GM19455 (cell line): Measurements from ENCODE around the gene RFX3.
"Not testable (repeated sequence)": the region's sequence is repeated elsewhere in the genome, so short reads cannot be mapped to it uniquely, and the experiment has no call there.

ENCODE experiments used
- ATAC-seq: cut with Tn5 transposase; IDR thresholded peaks from one replicate; pipeline ENCODE4 v1.9.1; 2021; ENCODE audit not compliant: unreplicated experiment

RFX3 gene

DNA sequence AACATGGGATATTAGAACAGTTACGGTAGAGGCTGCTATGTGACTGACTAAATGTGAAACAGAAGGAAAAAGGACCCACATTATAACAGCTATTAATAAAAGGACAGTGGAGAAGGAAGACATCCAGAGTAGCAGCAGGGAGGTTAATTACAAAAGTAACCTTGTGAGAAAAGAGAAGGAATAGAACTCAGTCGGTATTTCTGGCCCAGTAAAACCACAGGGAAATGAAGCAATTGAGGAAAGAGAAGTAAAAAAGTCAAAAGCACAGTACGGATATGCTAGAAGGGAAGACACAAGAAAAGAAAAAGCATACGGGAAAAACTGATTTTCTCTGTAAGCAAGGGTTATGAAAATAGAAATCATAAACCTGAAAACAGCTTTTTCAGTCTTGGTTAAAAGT lies 164.7 kb downstream of the RFX3 start:
- ATAC-seq = no peak

DNA sequence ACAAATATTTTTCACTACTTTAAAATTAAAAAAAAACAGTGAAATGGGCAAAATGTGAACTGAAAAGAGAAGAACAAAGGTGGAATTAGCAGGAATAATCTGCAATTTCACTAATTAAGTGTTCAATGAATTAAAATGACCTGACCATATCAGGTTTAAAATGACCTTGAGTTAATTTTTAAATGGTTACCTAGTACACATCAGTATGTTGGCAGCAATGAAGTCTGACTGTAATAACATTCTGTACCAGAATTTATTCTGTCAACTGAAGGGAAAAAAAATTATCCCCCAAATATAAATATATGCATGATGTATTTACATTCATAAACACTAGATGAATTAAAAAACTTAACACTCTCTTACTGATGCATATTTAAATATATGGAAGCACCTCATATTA lies 165.6 kb downstream of the RFX3 start:
- no peak for ATAC-seq

DNA sequence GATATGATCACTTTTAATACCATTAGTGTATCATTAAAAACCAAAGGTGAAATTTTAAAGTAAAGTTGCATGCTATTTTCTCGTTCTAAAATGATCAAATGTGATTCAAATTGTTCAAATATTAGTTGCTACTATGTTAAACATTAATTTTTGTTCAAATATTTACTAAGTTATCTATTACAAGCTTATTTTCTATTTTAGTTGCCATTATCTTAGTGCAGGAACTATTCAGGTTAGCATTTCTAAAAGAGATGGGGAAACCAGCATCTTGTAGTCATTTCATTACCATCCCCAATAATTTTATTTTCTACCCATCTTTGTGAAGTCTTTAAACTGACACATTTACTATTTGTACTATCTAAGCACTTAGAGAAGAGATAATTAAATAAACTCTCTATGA lies 166.0 kb downstream of the RFX3 start:
- no peak for ATAC-seq

DNA sequence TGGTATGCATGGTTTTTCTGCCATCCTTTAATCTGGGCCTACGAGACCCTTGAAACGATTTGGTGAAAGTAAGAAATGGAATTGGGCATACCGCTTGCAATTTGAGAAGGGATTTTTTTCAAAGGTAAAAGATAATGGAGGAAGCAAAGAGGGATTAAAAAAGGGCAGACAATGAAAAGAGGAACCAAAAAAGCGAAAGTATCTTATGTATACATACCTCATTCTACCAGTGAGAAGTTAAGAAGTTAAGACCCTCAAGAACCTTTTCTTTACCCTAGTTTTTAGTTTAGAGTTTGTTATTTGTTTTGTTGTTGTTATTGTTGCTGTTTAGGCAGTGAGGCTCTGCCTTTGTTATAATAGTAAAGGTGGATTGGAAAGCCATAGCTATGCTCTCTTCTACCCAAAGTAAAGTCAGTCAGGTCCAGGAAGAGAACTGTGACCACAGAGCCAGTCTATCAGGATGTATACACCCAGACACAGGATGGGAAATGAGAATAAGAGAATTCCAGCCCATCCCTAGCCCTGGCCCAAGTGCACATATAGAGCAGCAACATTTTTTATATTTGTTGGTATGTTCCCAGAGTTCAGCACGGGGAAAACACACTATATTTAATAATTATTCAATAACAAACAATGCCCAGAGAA lies 166.6 kb downstream of the RFX3 start:
- ATAC-seq = no peak

DNA sequence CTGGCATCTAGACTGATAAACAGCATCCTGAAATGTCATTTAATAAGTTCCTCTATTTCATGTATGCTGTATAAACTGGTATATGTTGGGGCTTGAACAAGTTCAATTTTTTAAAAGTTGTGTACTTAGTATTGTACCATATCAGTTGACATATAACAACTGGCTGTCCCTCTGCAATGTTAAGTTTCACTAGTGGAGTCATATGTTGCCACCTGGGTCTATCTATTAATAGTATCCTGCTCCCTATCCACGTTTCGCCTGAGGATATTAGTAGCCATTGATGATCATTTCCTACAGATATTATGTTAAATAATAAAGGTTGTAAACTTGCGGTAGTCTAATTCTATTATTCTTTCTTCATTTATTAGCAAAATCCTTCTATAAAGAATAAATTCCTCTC lies 177.6 kb downstream of the RFX3 start:
- no peak for ATAC-seq

DNA sequence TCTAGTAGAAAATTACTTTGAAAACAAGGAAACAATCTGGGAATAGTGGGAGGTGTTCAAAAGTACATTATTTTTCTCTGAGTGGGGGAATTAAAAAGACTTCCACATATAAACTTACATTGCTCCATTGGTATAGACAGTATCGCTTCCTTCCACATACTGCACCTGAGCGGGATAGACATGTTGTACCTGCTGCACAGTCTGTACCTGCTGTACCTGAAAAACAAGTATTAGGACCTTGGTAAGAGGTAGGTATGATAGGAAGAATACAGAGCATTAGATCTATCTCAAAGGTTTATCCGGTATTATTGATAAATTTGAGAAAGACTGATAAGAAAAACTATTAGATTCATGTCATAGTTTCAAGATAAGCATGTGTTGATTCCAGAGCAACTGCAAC lies 179.3 kb downstream of the RFX3 start:
- ATAC-seq = no peak

DNA sequence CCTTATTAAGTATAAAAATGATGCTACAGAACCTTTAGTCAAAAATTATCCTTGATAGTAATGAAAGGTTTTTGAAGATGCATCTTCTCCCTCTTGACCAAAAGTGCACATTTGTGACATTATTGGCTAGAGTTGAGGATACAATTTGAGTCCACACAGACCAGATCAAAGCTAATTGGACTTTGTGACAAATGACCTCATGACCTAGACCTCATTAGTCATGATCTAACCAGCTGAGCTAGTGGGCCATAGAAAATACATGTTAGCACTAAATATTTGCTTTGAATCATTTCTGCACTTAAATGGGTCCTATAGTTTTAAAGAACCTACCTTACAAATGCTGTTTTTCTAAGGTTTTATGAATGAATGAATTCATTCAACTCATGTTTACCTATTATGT lies 182.1 kb downstream of the RFX3 start:
- no peak for ATAC-seq

DNA sequence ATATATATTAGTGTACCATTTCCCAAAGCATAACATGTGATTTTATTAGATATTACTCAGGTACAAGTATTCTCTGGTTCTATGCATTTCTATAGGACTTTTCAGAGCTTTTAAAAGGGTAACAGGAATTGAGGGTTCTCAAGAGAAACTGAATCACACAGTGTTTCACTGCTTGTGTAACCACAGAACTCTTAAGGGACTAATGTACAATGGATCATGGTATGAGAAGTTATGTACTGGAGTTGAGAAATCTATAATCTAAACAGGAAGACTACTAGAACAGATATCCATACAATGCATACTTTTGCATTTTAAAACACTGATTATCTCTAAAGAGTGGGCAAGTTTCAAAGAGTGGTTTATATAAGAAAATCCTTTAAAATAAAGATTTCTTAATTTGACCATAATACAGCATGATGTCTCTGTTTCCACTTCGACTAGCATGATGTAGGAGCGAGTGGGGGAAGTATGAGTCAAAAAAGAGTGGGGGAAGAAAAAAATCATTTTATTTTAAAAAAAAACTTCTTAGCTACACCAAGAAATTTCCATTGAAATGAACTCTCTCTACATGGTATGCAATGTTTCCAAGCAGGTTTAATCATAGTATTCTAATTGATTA lies 183.5 kb downstream of the RFX3 start:
- no peak for ATAC-seq

DNA sequence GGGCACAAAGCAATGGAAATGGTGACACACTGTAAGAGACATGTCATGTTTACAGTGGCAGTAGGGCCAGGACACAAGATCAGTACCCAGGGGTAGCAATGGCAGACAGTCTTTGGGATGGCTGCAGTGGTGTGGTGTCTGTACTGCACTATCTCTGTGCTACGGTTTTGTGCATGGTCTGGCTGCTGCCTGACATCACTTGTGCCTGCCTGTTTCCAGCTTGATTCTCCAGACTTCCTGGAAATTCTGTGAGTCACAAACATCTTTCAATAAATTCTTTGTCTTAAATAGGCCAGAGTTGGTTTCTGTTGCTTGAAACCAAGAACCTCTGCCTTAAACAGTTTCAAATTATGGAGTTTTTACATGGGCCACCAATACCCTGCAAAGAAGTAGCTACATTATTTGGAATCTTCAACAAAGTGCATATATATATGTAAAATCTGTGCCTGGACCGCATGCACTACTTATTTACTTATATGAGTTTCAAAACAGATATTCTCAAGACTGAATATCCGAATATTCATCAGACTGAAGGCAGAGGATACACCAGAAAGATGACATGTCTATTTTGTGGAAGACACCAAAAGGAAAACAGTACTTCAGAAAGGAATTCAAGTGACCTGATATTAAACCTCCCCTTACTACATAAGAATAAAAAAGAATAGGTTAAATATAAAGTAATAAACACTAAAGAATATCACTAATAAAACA lies 188.1 kb downstream of the RFX3 start:
- no peak for ATAC-seq

DNA sequence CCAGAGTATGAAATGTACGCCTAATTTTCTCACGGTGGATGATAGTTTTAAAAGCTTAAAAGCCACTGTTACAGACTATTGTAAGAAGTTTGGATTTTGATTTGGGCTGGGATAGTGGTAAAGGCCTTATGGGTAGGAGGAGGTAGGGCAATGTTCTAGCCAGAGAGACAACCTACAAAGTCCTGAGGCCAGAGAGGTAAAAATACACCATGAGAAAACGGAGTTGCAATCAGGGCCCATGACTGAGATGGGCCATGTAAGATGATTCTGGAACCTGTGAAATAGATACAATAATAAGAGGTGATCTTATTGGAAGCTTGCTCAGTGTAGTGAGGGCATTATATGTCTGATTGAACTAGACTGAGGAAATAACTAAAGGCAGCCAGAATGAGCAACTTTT lies 188.8 kb downstream of the RFX3 start:
- no peak for ATAC-seq

DNA sequence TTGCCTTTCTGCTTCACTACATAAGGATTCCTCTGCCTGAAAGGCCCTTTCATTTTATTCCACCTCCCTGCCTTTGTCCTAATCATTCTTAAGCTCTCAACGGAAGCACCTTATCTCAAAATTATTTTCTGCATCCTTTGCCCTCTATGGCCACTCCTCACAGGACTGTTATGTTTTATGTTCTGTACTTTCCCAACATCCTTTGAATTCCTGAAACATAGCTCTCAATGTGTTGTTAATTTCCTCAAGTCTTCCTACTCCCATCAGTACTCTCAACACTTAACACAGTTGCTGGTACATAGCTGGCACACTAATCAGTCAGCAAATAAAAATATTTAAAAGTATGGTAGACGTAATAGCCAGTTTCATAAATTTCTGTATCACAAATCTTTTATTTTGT lies 193.0 kb downstream of the RFX3 start:
- no peak for ATAC-seq

DNA sequence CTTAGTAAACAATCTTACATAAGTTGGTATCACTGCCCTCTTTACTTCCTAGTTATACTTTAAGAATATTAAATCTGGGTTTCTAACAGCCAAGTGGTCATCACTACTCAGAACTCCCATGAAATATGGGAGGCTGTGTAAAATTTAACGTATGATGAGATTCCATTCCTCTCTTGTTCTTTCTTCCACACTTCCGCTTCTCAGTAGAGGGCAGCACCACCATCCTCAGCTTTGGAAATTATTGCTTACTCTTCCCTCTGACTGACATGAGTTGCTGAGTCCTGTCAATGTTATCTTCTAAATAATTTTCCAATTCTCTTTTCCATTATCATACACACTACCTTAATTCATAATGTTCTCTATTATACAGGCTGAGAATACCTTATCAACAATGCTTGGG lies 194.0 kb downstream of the RFX3 start:
- ATAC-seq = no peak

DNA sequence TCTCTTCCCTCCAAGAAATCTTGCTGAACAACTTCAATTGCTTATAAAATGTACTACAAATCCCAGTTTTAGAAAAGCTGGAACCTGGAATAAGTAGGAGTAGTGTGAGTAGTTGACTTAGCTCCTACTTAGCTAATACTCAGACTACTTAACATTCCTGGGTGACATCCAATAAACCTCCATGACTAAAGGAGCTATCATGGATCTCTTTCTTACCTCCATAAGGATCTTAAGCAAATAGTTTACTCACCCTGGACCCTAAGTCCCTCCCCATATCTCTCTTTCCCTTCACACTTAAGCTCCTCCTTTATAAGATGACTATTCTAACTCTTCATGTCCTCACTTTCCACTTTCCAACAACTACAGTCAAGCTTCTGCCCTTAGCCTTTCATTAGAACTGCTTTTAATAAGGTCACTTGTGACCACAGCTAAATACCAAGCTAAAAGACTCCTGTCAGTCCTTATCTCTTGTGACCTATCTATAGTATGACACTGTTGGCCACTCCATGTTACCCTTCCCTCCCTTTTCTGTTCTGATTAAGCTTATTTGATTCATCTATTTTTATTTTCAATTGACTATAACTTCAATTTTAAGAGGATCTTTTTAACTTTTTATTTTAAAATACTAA lies 194.9 kb downstream of the RFX3 start:
- ATAC-seq = no peak

DNA sequence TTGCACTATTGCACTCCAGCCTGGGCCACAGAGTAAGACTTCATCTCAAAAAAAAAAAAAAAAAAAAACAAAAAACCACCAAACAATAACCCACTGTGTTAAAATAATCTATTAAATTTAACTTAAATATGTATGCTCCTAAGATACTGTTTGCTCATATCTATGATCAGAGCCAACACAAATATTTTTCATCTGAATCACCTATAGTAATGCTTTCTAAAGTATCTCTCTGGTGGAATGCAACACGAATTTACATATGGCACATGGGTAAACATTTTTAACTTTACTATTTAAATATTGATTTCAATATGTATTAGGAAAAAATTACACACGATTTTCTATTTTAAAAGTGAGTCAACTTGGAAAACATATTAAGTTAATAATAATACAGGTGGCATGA lies 196.4 kb downstream of the RFX3 start:
- no peak for ATAC-seq

DNA sequence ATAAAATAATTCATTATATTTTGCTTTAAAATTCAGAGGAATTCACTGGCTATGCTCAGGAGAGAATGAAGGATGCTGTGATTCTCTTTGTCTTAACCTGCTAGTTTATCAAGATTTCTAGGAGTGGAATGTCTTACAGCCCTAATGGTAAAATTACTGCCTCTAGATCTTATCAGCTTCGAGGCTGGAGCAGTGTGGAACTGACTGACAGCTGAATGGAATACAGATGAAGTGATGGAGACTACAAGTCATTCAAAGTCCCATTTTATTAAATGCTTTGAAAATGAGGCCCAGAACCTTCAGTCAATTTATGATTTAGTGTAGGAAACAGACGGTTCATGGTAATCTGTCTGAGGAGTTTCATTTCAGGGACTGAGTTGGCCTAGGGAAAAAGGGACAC lies 202.1 kb downstream of the RFX3 start:
- no peak for ATAC-seq

DNA sequence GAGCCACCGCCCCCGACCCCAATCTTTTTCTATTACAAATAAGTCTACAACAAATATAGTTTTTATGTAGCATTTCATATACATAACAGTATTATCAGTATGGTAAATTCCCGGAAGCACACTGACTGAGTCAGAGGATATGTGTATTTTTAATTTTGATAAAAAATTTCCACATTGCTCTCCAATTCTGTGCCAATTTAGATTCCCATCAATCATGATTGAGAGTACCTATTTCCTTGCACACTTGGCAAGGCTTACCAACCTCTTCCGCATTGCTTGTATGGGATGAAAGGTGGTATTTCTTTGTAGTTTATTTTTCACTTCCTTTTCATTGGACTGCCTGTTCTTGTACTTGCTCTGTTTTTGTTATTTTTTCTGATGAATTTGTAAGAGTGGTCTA lies 204.6 kb downstream of the RFX3 start:
- ATAC-seq = no peak

DNA sequence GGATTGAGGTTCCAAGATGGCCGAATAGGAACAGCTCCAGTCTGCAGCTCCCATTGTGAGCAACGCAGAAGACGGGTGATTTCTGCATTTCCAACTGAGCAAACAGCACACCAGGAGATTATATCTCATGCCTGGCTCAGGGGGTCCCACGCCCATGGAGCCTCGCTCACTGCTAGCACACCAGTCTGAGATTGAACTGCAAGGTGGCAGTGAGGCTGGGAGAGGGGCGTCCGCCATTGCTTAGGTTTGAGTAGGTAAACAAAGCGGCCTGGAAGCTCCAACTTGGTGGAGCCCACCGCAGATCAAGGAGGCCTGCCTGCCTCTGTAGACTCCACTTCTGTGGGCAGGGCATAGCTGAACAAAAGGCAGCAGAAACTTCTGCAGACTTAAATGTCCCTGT lies 213.2 kb downstream of the RFX3 start:
- not testable (repeated sequence) for ATAC-seq

DNA sequence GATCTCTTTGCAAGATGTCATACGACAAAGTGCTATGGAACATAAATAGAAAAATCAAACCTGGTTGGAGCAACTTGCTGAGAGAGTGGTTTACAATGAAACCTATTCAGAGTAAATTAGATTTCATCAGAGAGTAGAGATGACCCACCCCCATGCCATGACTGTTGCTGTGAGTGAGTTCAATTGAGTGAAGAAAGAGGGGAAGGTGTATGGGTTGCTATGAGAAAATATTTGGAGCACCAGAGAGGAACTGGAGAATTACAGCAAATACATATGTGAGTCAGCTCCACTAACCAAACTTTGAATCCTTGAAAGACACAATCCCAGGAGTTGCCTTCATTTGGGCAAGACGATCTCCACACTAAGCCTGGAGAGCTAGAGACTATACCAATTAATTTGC lies 217.2 kb downstream of the RFX3 start:
- no peak for ATAC-seq

DNA sequence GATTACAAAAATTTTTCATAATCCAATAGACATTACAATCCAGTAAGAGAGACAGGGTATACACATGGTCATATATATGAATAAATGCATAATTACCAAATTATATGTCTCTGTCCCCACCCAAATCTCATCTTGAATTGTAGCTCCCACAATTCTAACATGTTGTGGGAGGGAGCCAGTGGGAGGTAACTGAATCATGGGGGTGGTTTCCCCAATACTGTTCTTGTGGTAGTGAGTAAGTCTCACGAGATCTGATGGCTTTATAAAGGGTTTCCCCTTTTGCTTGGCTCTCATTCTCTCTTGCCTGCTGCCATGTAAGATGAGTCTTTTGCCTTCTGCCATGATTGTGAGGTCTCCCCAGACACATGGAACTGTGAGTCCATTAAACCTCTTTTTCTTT lies 221.4 kb downstream of the RFX3 start:
- ATAC-seq = not testable (repeated sequence)

DNA sequence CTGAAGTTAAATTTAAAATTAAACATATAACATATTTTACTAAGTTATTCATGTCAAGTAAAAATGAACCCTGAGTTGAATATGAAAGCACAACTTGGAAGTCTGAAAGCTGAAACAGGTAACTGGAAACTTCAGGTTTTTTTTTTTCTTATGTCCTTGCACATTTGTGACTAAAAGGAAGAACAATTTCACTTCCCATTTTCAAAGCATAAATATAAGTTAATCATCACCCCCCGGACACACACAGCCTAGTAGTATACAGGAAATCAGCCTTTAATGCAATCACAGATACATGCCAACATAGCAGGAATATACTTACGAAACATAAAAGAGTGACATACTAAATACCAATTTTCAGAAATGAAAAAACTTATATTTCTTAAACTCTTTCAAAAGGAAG lies 225.9 kb downstream of the RFX3 start:
- ATAC-seq = peak; percentile 92

DNA sequence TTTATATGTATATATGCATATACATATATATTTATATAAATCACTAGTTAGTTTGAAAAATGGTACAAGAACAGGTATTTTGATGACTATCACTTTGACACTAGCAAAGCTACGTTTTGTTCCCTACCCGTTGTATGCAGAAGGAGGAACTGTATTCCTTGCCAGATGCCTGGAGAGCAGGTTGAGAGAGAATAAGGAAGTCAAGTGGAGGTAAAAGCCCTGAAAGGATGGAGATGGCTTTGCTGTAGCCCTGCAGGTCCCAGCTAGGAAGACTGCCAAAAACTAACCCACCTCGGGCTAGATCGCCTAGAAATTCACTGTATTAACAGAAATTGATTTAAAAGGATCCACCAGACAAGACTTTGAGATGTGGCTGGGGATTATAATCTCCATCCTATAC lies 229.3 kb downstream of the RFX3 start:
- ATAC-seq = no peak

DNA sequence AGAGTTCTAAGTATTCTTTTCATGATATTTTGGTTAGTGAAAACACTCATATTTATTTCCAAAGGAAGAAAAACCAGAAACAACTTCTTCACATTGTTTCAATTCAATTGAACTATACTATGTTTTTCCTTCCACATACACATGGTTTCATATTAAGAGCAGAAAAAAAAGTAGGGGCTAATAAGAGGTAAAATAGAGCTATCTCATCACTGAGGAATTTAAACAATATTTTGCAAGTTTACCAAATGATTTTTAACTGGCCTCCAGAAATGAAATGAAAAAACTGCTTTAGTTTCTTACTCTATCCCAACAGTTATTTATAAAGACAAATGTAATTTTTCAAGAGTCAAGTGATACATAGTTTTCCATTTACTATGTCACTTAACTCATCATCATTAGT lies 233.5 kb downstream of the RFX3 start:
- no peak for ATAC-seq
